ENCODE measurements around the gene GALR3.

GALR3 gene

DNA sequence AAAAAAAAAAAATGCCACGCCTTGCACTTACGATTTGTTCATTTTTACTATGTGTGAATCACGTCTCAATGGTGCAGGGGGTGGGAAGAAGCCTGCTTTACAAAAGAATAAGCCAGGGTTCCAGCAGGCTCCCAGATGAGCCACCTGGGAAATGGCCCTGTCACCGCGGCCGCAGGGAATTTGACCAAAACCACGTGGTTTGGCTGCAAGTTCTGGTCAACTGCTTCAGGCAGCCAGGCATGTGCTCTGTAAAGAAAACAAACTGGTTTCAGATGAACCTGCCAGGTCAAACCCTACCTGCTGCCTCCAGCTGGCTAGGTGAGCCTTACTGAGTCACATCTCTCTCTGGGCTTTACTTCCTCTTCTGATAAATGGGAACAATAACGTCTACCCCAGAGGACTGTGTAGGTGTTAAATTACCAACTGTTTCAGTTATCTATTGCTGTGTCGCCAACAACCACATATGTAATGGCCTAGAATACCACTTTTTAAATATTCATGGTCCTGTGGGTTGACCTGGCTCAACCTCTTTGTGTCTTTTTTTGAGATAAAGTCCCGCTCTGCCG is 46.0 kb upstream of the GALR3 start:
- TF ChIP-seq ZBTB7A (IDR thresholded peaks at IDR 0.05; ENCODE audit: low read depth): no peak
- TF ChIP-seq TAF1 (IDR thresholded peaks at IDR 0.05; ENCODE audit: low read depth): no peak
- no peak; the same call in 1 of the 2 replicates for TF ChIP-seq YY1 (IDR thresholded peaks at IDR 0.05; ENCODE audit: low read depth)
- peak; percentile 53; the same call in 1 of the 2 replicates for TF ChIP-seq EP300 (IDR thresholded peaks at IDR 0.05; ENCODE audit: borderline replicate concordance)
- TF ChIP-seq, protein P1, sequence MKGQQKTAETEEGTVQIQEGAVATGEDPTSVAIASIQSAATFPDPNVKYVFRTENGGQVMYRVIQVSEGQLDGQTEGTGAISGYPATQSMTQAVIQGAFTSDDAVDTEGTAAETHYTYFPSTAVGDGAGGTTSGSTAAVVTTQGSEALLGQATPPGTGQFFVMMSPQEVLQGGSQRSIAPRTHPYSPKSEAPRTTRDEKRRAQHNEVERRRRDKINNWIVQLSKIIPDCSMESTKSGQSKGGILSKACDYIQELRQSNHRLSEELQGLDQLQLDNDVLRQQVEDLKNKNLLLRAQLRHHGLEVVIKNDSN (IDR thresholded peaks at IDR 0.05): peak; percentile 90
- TF ChIP-seq TCF12 (IDR thresholded peaks at IDR 0.05; ENCODE audit: low read depth): peak; percentile 79; the same call in 1 of the 2 replicates
- no peak for TF ChIP-seq CEBPB (IDR thresholded peaks at IDR 0.05)
- peak; percentile 68 for TF ChIP-seq NFIC (IDR thresholded peaks at IDR 0.05)
- TF ChIP-seq, protein P2, sequence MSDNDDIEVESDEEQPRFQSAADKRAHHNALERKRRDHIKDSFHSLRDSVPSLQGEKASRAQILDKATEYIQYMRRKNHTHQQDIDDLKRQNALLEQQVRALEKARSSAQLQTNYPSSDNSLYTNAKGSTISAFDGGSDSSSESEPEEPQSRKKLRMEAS (IDR thresholded peaks at IDR 0.05): peak; percentile 98
- peak; percentile 21; the same call in 1 of the 2 replicates for TF ChIP-seq RAD21 (IDR thresholded peaks at IDR 0.05; ENCODE audit: low read depth)
- TF ChIP-seq, protein P3, sequence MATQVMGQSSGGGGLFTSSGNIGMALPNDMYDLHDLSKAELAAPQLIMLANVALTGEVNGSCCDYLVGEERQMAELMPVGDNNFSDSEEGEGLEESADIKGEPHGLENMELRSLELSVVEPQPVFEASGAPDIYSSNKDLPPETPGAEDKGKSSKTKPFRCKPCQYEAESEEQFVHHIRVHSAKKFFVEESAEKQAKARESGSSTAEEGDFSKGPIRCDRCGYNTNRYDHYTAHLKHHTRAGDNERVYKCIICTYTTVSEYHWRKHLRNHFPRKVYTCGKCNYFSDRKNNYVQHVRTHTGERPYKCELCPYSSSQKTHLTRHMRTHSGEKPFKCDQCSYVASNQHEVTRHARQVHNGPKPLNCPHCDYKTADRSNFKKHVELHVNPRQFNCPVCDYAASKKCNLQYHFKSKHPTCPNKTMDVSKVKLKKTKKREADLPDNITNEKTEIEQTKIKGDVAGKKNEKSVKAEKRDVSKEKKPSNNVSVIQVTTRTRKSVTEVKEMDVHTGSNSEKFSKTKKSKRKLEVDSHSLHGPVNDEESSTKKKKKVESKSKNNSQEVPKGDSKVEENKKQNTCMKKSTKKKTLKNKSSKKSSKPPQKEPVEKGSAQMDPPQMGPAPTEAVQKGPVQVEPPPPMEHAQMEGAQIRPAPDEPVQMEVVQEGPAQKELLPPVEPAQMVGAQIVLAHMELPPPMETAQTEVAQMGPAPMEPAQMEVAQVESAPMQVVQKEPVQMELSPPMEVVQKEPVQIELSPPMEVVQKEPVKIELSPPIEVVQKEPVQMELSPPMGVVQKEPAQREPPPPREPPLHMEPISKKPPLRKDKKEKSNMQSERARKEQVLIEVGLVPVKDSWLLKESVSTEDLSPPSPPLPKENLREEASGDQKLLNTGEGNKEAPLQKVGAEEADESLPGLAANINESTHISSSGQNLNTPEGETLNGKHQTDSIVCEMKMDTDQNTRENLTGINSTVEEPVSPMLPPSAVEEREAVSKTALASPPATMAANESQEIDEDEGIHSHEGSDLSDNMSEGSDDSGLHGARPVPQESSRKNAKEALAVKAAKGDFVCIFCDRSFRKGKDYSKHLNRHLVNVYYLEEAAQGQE (IDR thresholded peaks at IDR 0.05; ENCODE audit: low read depth): no peak
- no peak for TF ChIP-seq FOXM1 (IDR thresholded peaks at IDR 0.05; ENCODE audit: borderline replicate concordance, low read depth)
- no peak for TF ChIP-seq CREB1 (IDR thresholded peaks at IDR 0.05; ENCODE audit: low read depth)
- TF ChIP-seq TEAD4 (IDR thresholded peaks at IDR 0.05): peak; percentile 76
- TF ChIP-seq EGR1 (IDR thresholded peaks at IDR 0.05): no peak

DNA sequence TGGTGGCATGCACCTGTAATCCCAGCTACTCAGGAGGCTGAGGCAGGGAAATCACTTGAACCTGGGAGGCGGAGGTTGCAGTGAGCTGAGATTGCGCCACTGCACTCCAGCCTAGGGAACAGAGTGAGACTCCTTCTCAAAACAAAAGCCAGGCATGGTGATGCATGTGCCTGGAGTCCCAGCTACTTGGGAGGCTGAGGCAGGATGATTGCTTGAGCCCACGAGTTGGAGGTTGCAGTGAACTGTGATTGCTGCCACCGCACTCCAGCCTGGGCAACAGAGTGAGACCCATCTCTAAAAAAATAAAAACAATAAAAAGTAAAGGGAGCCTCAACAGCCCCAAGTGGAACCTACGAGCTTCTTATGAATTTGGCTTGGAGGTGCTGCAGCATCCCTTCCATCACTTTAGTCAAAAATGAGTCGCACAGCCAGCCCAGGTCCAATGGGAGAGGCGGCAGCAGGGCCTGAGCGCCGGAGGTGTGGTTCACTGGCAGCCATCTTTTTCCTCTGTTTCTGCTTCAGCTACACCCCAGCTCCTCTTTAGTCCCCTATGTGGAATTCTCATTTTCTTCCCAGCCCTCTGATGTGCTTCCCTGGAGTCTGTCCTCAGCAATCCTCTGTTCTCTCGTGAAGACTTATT is 44.7 kb upstream of the GALR3 start:
- no peak for TF ChIP-seq RAD21 (IDR thresholded peaks at IDR 0.05; ENCODE audit: low read depth)

DNA sequence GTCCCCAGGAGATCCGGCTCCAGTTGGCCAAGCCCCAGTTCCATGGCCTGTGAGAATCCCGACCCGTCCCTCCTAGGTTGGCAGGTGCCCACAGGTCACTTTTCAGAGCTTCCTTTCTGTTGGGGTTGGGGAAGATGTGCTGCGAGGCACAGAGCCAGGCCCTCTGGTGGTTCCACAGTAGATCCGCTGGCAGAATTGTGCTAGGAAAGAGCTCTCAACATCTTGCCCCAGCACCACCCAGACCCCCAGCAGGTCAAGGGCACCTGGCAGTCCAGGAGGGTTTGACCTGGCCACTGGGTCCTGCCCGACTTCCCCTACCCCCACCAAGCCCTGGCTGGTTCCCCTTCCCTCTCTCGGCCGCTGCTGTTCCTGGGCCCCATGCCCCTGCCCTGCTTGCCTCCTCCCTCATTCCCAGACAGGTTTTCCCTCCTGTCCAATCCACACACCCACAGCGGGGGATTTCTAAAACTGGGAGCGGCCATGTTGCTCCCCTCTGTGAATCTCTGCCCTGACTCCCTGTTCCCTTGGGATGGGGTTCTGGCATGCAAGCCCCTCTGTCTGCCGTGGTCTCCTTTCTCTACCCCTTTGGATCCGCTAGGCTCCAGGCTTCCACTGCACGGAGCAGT is 41.6 kb upstream of the GALR3 start:
- no peak; the same call in 1 of the 2 replicates for TF ChIP-seq RAD21 (IDR thresholded peaks at IDR 0.05; ENCODE audit: low read depth)
- no peak for TF ChIP-seq TCF12 (IDR thresholded peaks at IDR 0.05; ENCODE audit: low read depth)
- no peak for TF ChIP-seq EGR1 (IDR thresholded peaks at IDR 0.05)
- TF ChIP-seq CREB1 (IDR thresholded peaks at IDR 0.05; ENCODE audit: low read depth): no peak
- TF ChIP-seq NFIC (IDR thresholded peaks at IDR 0.05): no peak
- no peak for TF ChIP-seq CEBPB (IDR thresholded peaks at IDR 0.05)
- no peak for TF ChIP-seq EP300 (IDR thresholded peaks at IDR 0.05; ENCODE audit: borderline replicate concordance)

DNA sequence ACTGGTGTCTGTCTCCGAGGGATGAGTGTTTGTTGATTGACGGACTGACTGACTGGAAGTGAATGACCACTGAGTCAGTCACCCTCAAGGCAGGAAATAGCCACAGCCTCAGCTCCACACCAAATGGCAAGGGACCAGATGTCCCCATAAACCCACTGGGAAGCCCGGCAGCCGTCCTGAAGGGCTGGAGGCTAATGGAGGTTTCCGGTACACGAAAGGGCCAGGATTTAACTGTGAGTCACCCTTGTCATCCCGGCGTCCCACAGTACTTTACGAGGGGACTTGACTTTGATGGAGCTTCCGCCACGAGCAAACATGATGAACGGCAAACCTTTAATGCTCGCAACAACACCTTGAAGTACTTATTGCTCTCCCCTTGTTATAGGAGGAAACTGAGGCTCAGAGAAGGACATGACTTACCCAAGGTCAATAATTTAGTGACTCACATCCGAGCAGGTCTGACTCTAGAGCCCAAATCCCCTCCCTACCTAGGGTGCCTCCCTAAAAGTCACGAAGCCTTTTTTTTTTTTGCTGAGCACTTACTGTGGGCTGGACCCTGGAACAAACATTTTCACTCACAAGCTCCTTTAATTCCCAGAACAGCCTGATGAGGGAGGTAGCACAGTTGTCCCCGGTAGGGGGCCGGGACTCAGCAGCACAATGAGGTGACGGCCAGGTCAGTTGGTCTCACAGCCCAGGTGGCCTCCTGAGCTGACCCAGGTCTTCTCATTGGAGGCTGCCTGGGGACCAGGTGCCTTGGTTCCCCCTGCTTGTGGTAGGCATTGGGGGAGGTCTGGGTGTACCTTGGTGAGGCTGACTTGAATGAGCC is 40.6 kb upstream of the GALR3 start:
- TF ChIP-seq RAD21 (IDR thresholded peaks at IDR 0.05; ENCODE audit: low read depth): no peak
- TF ChIP-seq EGR1 (IDR thresholded peaks at IDR 0.05): no peak
- no peak for TF ChIP-seq TAF1 (IDR thresholded peaks at IDR 0.05; ENCODE audit: low read depth)
- TF ChIP-seq YY1 (IDR thresholded peaks at IDR 0.05; ENCODE audit: low read depth): no peak
- TF ChIP-seq, protein P1 (IDR thresholded peaks at IDR 0.05): no peak
- no peak for TF ChIP-seq TEAD4 (IDR thresholded peaks at IDR 0.05)

DNA sequence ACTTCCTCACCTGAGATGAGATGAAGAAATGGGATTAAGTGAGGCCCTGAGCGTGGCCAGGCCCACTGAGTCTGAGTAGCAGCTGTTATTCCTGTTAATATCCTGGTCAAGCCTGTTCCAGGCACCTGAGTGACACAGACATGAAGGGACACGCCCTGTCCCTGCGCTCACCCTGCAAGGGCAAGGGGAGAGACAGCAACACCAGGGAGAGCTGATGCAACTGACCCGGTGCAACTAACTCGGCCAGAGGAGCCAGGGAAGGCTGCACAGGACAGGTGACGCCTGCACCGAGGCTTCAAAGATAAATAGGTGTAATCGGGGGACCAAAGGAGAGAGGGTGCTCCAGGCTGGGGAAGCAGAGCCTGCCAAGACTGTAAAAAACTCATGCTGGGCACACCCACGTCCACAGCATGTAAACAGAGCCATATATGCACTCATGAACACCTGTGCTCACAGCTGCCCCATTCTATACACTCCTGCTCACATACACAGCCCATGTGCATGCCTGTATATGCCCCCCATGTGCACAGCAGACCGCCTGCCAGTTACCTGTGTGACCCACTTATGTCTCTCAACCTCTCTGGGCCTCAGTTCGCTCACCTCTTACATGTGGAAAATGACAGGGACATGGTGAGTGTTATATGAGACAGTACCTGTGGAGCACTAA is 38.2 kb upstream of the GALR3 start:
- no peak for TF ChIP-seq EGR1 (IDR thresholded peaks at IDR 0.05)
- TF ChIP-seq, protein P2 (IDR thresholded peaks at IDR 0.05): no peak
- no peak for TF ChIP-seq NFIC (IDR thresholded peaks at IDR 0.05)
- TF ChIP-seq RAD21 (IDR thresholded peaks at IDR 0.05; ENCODE audit: low read depth): no peak
- TF ChIP-seq, protein P3 (IDR thresholded peaks at IDR 0.05; ENCODE audit: low read depth): no peak
- no peak for TF ChIP-seq TCF12 (IDR thresholded peaks at IDR 0.05; ENCODE audit: low read depth)
- TF ChIP-seq, protein P1 (IDR thresholded peaks at IDR 0.05): no peak
- TF ChIP-seq CREB1 (IDR thresholded peaks at IDR 0.05; ENCODE audit: low read depth): no peak
- TF ChIP-seq YY1 (IDR thresholded peaks at IDR 0.05; ENCODE audit: low read depth): no peak
- TF ChIP-seq TEAD4 (IDR thresholded peaks at IDR 0.05): no peak
